ENCODE measurements around the gene WDR12.
"Not testable (repeated sequence)": the region's sequence is repeated elsewhere in the genome, so short reads cannot be mapped to it uniquely, and the experiment has no call there.

WDR12 gene

GRCh38 chr2:202911512-202912341 lies at the start of gene WDR12, which contains the start of gene CARF:
WDR12 (minus strand) TSS chr2:202911673; CDS start chr2:202911476, 197 bp downstream.
CARF (plus strand) TSS chr2:202912275; CDS start chr2:202941903, 29,628 bp downstream.
- DNase-seq, result peak; percentile 90

DNA sequence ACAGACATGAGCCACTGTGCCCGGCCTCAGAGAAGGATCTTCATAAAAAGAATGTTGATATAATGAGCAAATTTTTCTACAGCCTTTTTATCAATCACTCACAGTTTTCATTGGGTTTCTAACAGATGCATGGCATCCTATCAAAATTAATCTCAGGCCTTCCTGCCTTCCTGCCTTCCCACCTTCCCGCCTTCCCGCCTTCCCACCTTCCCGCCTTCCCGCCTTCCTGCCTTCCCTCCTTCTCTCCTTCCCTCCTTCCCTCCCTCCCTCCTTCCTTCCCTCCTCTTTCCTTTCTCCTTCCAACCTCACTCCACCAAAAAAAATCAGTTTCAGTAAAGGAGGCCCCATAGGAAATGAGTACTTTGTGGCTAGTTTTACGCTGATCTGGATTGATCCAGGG lies 49.1 kb upstream of the WDR12 start:
- no peak for DNase-seq

DNA sequence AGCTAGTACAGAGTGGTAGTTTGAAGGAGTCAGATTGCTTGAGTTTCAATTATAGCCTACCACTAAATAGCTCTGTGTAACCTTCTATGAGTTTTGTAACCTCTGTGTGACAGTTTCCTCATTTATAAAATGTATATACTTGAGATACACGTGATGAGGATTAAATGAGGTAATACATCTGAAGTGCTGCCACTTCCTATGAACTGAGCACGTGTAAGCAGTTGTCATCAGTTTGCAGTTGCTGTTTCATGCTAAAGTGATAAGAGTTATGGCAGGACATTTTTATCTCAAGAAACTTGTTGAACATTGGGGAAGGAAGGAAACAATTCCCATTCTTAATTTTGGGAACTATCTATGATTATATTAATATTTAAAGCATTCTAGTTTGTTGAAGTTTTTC lies 39.1 kb upstream of the WDR12 start:
- DNase-seq, result no peak

- not testable (repeated sequence) for DNase-seq
Measured at GRCh38 chr2:202949333-202949732, 37.9 kb upstream of the WDR12 start.

GRCh38 chr2:202945497-202945896 lies 34.0 kb upstream of the WDR12 start:
- DNase-seq, result no peak

DNA sequence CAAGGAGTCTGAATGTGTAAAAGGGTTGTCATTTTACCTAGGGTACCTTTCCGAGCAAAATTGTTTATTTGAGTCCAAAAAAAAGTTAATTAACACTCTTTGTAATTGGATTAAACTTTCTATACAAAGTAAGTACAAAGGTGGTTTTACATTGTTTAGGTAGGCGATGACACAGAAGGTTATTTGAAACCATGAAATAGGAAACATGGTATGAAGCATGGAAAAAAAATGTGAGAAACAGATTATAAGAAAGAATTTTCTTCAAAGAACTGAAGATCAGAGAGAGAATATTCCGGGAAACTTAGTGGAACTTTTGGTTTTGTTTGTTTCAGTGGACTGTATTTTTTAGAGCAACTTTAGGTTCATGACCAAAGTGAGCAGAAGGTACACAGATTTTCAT lies 33.3 kb upstream of the WDR12 start:
- DNase-seq, result no peak

- no peak for DNase-seq
Measured at GRCh38 chr2:202944408-202944807, 32.9 kb upstream of the WDR12 start.

GRCh38 chr2:202941771-202942170 lies 30.3 kb upstream of the WDR12 start:
- no peak for DNase-seq

DNA sequence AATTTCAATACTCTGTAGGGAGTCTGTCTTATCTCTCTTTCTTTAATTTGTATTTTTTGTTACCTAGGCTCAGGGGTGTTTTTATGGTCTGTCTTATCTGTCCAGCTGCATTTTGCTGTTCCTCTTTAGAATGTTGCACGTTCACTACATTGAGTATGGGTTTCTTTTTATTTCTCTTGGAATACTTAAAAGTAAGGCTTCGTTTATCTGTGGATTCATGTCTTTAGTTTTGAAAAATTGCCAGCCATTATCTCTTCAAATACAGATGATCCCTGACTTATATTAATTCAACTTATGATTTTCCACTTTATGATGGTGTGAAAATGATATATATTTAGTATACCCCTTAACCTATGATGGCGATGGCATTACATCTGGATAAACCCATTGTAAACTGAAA lies 27.5 kb upstream of the WDR12 start:
- DNase-seq, result no peak

DNA sequence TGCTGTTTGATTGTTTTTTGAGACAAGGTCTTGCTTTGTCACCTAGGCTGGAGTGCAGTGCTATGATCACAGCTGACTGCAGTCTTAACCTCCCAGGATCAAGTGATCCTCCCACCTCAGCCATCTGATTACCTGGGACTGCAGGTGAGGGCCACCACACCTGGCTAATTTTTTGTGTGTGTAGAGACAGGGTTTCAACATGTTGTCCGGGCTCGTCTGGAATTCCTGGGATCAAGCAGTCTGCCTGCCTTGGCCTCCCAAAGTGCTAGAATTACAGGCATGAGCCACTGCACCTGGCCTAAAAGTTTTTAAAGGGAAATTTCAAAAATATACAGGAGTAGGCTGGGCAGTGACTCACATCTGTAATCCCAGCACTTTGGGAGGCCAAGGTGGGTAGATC lies 23.0 kb upstream of the WDR12 start:
- no peak for DNase-seq

DNA sequence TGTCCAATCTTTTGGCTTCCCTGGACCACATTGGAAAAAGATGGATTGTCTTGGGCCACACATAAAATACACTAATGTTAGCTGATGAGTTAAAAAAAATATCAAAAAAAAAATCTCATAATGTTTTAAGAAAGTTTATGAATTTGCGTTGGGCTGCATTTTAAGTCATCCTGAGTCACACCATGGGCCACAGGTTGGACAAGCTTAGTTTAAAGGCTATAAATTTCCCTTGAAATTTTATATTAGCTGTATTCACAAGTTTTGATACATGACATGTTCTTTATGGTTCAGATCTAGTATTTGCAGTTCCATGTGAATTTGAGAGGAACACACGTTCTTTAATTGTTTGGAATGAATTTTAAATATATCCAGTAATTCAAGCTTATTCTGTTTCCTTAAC lies 22.5 kb upstream of the WDR12 start:
- DNase-seq, result no peak

DNA sequence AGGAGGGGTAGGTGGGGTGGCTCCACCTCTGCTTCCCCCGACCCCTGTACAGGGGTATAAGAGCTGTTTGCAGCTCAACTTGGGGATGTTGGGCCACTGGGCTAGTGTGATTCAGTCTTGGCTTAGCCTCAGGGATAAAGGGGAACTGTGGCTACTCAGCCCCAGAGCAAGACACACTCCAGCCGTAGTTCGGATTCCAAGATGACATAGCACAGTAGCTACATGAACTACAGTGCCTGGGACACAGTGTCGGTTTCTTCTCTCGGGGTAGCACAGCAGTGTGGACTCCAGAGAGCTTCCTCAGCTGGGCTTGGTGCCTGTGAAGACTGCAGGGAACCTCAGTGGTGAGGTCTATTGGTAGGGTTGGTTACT lies 21.7 kb upstream of the WDR12 start:
- no peak for DNase-seq

GRCh38 chr2:202932425-202933138 lies 21.1 kb upstream of the WDR12 start:
- no peak for DNase-seq

- no peak for DNase-seq
Measured at GRCh38 chr2:202918860-202919259, 7.4 kb upstream of the WDR12 start.

GRCh38 chr2:202912342-202913201 lies 1.1 kb upstream of the WDR12 start:
- not testable (repeated sequence) for DNase-seq

GRCh38 chr2:202911203-202911511 lies 316 bp downstream of the WDR12 start:
- DNase-seq, result no peak

DNA sequence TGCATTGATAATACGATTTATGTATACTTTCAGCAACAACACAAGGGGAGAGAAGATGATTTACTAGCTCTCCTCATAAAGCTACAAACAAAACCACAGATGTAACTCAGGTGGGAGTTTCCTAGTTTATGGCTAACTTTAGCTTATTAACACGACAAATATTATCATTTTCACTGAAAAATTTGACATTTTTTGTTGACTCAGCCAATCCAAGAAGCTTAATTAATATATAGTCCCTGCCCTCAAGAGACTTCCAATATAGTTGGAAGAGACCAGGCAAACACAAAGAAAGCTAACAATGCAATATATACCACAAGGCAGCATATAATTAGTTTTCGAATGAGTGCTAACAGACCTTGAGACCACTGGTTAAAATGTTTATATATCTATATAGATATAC lies 775 bp downstream of the WDR12 start:
- no peak for DNase-seq

DNA sequence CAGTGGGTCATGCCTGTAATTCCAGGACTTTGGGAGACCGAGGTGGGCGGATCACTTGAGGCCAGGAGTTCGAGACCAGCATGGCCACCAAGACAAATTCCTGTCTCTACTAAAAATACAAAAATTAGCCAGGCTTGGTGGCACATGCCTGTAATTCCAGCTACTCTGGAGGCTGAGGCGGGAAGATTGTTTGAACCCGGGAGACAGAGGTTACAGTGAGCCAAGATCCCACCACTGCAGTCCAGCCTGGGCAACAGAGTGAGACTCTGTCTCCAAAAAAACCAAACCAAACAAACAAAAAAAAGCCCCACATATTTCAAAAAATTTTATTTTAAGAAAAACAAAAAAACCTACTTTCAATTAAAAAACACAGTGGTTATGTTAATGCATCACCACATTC lies 1.2 kb downstream of the WDR12 start:
- DNase-seq, result not testable (repeated sequence)

DNA sequence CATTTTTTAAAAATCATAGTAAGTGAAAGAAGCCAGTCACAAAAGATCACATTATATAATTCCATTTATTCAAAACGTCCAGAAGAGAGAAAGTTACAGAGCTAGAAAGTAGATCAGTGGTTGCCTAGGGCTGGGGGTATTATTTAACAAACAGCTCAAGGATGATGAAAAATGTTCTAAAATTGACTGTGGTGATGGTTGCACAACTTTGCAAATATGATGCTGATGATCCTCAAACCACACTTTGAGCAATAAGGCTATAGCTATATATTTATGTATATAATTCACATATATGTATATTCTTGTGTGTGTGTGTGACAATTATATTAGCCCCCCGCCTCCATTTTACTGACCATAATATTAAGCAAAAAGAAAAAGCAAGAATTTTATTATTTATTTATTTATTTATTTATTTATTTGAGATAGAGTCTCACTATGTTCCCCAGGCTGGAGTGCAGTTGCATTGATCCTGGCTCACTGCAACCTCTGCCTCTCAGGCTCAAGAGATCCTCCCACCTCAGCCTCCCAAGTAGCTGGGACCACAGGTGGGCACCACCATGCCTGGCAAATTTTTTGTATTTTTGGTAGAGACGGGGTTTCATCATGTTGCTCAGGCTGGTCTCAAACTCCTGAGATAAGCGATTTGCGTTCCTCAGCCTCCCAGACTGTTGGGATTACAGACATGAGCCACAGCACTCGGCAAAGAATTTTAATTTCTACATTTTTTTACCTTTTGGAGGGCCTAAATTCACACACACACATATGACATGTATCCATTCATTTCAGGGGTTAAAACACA lies 1.9 kb downstream of the WDR12 start:
- DNase-seq, result no peak

GRCh38 chr2:202908186-202908585 lies 3.3 kb downstream of the WDR12 start:
- no peak for DNase-seq

GRCh38 chr2:202905507-202905906 lies 6.0 kb downstream of the WDR12 start:
- DNase-seq, result not testable (repeated sequence)

GRCh38 chr2:202885190-202885589 lies 26.3 kb downstream of the WDR12 start:
- DNase-seq, result no peak

Data from NCI-H1105 (cell line).